NCI-H1930 (cell line): ENCODE results near the gene MYD88.
A peak's percentile ranks its signal among the peaks of the same experiment; 100 is the strongest.
"Not testable (repeated sequence)": the region's sequence is repeated elsewhere in the genome, so short reads cannot be mapped to it uniquely, and the experiment has no call there.

Experiments used
- DNase-seq, 2 experiments: peaks; one replicate each; lab custom pipeline; 2025; lab: John Stamatoyannopoulos, UW

The MYD88 gene

GRCh38 chr3:38126121-38126892 lies 12.2 kb upstream of the MYD88 start:
- no peak for DNase-seq

- DNase-seq = no peak
Measured at GRCh38 chr3:38127611-38128302, 10.7 kb upstream of the MYD88 start.

- DNase-seq = no peak
Measured at GRCh38 chr3:38128303-38128655, 10.2 kb upstream of the MYD88 start.

DNA sequence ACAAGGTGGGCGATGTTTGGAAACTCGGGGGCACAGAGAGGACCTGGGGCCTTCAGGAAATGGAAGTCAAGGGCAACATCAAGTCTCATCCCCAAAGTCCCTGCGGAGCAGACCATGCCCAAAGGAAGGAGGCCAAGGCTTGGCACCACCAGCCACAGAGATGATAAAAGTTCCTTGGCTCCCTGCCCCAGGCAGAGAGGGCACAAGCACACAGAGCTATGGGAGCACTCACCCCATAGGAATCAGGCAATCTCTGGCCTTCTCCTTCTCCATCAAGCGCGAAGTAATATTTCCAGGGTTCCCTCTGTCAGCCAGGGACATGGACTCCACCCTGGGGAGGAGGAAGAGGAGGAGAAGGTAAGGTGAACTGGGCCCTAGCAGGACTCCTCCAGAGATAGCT lies 9.4 kb upstream of the MYD88 start:
- no peak for DNase-seq

GRCh38 chr3:38130631-38131065 lies 7.8 kb upstream of the MYD88 start:
- DNase-seq = no peak

GRCh38 chr3:38131621-38132369 lies 6.7 kb upstream of the MYD88 start:
- DNase-seq = no peak

GRCh38 chr3:38133209-38133556 lies 5.3 kb upstream of the MYD88 start:
- no peak for DNase-seq

- no peak for DNase-seq
Measured at GRCh38 chr3:38133557-38134405, 4.7 kb upstream of the MYD88 start.

- not testable (repeated sequence) for DNase-seq
Measured at GRCh38 chr3:38134517-38135143, 3.8 kb upstream of the MYD88 start.

DNA sequence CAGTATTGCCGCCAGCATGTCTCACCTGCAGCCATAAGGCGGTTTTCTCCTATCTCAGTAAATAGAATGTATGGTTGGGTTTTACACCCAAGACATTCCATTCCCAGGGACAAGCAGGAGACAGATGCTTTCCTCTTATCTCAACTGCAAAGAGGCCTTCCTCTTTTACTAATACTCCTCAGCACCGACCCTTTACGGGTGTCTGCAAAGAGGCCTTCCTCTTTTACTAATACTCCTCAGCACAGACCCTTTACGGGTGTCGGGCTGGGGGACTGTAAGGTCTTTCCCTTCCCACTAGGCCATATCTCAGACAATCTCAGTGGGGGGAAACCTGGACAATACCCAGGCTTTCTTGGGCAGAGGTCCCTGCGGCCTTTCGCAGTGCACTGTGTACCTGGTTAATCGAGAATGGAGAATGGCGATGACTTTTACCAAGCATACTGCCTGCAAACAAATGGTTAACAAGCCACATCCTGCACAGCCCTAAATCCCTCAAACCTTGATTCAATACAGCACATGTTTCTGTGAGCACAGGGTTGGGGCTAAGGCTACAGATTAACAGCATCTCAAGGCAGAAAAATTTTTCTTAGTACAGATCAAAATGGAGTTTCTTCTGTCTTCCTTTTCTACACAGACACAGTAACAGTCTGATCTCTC lies 2.7 kb upstream of the MYD88 start:
- not testable (repeated sequence) for DNase-seq

DNA sequence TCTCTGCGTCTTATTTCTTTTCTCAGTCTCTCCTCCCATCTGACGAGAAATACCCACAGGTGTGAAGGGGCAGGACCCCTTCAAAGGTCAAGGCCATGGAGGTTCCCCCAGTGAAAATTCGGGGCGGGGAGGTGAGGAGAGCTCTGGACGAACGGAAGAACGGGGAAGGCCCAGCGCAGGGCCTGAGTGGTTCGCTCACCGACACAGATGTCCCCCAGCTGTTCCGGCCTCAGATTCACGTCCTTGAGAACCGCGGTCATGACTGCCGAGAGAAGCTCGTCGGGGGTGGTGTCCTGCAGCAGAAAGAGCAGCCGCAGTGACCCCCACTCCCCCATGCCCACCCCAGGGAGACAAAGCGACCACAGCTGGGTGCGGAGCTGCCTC lies 2.1 kb upstream of the MYD88 start:
- DNase-seq = no peak

- peak; percentile 92 to 93 for DNase-seq
Measured at GRCh38 chr3:38136777-38137614, 1.5 kb upstream of the MYD88 start, which contains the start of gene ACAA1. Gene ACAA1, minus strand, starts transcription at chr3:38137127. Its CDS starts 92 bp downstream, at chr3:38137035.

GRCh38 chr3:38137615-38138348 lies 679 bp upstream of the MYD88 start:
- DNase-seq = no peak

DNA sequence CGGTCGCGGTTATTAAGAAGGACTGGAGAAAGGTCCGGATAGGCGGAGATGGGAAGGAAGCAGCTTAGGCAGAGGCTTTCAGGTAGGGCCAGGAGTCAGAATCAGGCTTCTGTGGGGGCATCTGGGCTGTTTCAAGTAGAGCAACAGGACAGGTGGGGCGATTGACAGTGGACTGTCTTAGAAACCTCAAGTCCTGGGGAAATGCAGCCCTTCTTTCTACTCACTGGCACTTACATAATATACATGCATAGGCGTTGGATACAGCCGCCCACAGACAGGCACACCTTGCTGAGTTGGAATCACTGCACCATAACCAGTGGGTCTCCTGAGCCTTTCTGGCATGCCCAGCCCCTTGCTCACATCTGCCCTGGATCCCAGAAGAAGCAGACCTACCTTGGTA lies 730 bp downstream of the MYD88 start:
- no peak for DNase-seq

DNA sequence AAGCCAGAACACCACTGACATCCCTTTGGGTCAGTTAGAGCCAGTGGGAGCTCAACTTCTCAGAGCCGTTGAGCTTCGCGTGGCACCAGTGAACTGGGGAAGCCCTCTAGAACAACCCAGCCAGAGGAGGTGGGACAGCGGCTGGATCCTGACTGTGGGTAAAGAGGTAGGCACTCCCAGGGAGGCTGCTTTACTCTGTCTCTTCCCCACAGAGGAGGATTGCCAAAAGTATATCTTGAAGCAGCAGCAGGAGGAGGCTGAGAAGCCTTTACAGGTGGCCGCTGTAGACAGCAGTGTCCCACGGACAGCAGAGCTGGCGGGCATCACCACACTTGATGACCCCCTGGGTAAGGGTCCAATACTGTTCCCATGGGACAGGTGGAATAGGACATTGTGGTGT lies 1.2 kb downstream of the MYD88 start:
- no peak for DNase-seq

DNA sequence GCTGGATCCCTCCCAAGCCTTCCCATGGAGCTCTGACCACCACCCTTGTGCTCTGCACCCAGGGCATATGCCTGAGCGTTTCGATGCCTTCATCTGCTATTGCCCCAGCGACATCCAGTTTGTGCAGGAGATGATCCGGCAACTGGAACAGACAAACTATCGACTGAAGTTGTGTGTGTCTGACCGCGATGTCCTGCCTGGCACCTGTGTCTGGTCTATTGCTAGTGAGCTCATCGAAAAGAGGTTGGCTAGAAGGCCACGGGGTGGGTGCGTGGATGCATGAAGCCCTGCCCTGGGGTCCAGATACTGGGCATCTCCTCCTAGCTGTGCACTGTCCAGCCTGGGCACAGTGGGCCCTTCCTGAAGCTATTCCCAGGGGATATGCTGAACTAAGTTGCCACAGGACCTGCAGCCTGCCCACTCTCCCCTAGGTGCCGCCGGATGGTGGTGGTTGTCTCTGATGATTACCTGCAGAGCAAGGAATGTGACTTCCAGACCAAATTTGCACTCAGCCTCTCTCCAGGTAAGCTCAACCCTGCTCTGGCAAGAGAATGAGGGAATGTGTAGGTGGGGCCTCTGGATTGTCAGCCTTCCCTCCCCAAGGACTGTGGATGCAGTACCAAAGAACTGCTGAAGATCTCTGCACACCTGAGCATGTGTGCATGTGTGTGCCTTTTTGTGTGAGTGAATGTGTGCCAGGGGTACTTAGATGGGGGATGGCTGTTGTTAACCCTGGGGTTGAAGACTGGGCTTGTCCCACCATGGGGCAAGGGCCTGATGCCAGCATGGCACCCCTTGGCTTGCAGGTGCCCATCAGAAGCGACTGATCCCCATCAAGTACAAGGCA lies 2.1 kb downstream of the MYD88 start:
- no peak for DNase-seq

- no peak for DNase-seq
Measured at GRCh38 chr3:38141173-38141951, 2.9 kb downstream of the MYD88 start.

DNA sequence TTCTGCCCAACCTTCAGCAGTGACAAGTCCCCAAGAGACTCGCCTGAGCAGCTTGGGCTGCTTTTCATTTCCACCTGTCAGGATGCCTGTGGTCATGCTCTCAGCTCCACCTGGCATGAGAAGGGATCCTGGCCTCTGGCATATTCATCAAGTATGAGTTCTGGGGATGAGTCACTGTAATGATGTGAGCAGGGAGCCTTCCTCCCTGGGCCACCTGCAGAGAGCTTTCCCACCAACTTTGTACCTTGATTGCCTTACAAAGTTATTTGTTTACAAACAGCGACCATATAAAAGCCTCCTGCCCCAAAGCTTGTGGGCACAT lies 3.5 kb downstream of the MYD88 start:
- no peak for DNase-seq
